Skin epidermis (tissue), 12 donors: ENCODE data around the gene DUOXA1.

Experiments
- H3K27ac ChIP-seq, 21 experiments: fragments of 200-600 bp; sonication (generic) in 11 of 21; one replicate each; pipeline ENCODE4 v1.5.0; 2020; ENCODE audit warnings: mild to moderate bottlenecking in 3 of 21, inconsistent platforms in 2 of 21, moderate library complexity in 2 of 21
- H3K4me3 ChIP-seq, 7 experiments: fragments of 200-600 bp; sonication (generic) in 2 of 7; one replicate each; pipeline ENCODE4 v1.5.0; 2020; ENCODE audit warnings: inconsistent platforms in 2 of 7, mild to moderate bottlenecking in 2 of 7, moderate library complexity in 1 of 7

Gene DUOXA1

DNA sequence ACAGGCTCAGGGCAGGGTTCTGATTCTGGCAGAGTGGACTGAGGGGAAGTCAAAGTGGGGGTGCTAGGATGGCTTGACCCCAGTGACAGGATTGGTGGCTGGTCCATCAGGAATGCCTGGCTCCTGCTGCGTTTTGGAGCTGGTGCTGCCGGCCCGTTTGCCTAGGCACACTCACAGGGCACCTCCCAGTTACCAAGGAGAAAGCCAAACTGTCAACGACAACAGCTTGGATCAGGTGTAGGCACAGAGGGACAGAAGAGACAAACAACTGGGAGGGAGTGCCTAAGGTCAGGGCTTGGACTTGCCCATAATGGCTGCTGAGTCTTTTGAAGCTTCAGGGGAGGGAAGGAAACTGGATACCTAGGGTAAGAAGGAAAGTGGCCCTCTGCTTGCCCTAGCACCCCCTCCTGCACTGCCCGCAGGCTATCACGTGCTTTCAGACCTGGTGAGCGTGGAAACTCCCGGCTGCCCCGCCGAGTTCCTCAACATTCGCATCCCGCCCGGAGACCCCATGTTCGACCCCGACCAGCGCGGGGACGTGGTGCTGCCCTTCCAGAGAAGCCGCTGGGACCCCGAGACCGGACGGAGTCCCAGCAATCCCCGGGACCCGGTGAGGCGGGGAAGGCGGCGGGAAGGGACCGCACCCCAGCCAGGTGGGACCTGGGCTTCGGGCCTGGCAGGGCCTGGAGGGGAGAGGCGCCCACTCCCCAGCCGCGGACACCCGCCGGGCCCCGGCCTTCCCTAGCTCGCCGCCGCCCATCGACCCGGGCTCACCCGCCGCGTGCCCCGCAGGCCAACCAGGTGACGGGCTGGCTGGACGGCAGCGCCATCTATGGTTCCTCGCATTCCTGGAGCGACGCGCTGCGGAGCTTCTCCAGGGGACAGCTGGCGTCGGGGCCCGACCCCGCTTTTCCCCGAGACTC, 5.3 kb upstream of the DUOXA1 start:
- H3K4me3 ChIP-seq: no peak overlapping the region
- peak overlapping the region in 1 of 21 experiments; percentile 35 for H3K27ac ChIP-seq

DNA sequence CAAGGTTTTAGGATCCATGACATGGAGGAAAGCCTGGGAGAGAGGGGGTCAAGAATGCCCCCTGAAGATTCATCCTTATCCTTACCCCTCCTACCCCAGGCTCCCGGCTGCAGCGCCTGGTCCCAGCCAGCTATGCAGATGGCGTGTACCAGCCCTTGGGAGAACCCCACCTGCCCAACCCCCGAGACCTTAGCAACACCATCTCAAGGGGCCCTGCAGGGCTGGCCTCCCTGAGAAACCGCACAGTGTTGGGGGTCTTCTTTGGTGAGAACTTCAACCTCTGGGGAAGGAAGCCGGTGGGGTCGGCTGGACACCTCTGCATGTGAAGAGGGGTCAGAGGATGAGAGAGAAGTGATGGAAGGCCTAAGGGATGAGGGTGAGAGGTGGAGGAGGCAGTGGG, 4.4 kb upstream of the DUOXA1 start:
- H3K4me3 ChIP-seq: no peak overlapping the region
- H3K27ac ChIP-seq: peak overlapping the region in 1 of 21 experiments; percentile 17

DNA sequence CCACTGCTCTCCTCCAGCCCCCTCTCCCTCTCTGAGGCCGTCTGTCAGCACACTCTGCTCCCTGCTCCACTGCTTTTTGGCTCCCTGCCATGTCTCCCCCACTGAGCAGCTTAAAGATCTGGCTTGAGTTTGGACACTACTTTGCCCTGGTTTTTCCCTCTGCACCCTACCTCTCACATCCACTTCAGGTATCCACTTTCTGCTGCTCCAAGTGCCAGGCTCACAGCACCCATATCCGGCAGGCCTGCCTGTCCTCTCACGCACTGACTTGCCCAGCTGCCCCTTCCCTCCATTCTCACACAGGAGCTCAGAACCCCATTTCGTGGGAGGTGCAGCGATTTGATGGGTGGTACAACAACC, 3.9 kb upstream of the DUOXA1 start:
- Histone ChIP-seq H3K4me3 (no peak overlapping the region), H3K27ac (peak overlapping the region in 1 of 21 experiments; percentile 1)

DNA sequence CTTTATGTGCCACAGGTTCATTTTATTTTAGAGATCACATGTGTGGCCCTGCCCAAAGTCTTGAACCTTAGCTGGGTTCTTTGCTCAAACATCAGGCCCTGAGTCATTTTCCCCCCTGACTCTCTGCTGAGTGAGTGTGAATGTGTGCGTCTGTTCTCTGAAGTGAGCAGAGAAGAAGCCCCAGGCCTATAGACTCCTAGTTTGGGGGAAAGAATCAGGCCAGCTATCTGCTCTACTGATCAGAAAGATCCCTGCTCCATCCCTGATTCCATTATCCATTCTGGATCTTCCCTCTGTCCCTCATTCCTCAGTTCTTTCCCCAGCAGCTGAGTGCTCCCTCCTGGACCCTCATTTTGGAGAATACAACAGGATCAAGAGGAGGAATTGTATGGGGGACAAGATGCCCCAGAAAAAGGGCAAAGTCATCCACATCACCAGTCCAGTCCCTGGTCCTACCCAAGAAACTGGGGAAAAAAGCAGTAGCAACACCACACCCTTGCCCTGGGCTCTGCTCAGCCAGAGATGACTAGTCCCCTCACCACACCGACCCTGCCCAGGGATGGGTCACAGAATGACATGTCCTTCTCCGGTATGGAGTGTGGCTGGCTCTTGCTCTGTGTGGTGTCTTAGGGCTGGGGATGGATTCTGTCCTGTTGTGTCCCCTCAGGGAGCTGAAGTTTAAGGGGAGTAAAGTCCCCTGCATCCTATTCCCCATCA, 3.3 kb upstream of the DUOXA1 start:
- no peak overlapping the region for H3K4me3 ChIP-seq
- peak overlapping the region in 1 of 21 experiments; percentile 1 for H3K27ac ChIP-seq

DNA sequence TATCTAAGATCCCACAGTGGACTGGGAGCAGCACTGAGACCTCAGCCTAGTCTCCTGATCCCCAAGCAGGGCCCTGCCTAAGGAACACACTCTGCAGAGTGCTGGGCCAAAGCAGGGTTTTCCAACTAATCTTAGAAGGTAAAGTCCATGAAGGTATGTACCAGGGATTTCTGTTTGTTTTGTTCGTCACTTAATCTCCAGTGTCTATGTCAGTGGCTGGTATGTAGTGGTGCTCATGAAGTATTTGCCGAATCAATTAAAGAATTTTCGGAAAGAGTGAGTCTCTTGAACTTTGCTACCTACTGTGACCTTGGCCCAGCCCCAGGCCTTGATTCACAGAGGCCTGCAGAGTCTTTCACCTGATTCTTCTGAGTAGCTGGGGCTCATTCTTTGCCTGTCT, 1.8 kb upstream of the DUOXA1 start:
- no peak overlapping the region for H3K4me3 ChIP-seq
- no peak overlapping the region for H3K27ac ChIP-seq

DNA sequence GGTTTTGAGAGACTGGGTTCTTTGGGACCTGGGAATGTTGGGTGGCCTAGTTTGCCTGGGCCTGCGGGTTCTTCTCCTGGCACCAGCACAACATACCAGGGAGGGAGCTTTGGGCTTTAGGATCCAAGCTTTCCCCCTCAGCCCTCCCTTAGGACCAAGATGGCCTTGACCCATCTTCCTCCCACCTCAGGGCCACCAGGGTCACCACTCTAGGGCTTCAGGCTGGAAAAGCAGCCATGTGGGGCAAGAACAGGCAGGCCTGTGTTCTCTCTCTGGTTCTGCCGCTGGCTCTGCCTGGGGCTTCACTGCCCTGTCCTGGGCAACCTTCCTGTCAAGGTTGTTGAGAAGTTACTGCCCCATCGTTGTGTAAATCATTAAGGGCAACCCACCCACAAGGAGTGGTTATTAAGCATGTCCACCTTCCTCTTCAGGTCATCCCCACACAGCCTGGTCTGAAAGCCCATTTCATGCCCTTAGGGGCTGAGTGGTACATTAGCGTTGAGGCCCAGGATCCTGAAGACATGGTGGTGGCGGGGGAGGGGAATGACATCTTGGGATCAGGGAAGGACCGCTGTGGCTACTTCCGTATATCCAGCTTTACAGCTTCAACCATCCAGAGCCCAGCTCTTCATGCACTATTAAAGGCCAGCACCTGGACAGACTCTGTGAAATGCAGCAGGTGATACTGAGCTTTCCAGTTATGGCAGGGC, 767 bp upstream of the DUOXA1 start:
- Histone ChIP-seq H3K4me3 (peak overlapping the region; percentile 34 to 57 (median 46)), H3K27ac (peak overlapping the region in 19 of 21 experiments; percentile 52 to 86 (median 79))

DNA sequence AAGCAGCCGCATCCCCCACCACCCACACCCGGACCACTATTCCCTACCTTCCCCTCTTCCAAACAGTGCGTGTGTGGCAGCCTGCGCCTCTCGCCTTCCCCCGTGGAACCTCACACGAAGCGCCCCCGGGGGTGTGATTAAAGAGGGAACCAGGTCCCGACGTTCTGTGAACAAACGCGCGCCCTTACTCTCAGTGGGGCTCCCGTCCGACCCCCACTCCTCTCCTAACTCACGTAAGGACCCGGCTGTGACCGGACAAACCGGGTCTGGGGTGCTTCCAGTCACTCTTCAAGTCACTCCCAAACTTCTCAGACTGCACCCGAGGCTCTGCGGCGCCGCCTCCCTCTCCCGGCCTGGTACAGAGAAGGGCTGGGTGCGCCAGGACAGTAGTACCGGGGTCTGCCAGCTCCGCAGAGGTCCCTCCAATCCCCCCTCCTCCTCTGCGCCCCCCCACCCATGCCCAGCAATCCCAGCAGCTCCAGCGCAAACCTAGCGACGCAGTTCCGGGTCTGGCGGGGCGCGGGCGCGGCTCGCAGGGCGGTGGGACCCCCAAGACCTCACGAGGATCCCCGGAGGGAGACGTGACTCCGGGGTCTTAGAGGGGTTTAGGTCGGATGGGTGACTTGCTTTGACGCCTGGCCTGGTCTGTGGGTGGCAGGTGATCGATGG, 574 bp downstream of the DUOXA1 start:
- Histone ChIP-seq H3K27ac (peak overlapping the region in 20 of 21 experiments; percentile 52 to 86 (median 78)), H3K4me3 (peak overlapping the region; percentile 34 to 57 (median 46))

DNA sequence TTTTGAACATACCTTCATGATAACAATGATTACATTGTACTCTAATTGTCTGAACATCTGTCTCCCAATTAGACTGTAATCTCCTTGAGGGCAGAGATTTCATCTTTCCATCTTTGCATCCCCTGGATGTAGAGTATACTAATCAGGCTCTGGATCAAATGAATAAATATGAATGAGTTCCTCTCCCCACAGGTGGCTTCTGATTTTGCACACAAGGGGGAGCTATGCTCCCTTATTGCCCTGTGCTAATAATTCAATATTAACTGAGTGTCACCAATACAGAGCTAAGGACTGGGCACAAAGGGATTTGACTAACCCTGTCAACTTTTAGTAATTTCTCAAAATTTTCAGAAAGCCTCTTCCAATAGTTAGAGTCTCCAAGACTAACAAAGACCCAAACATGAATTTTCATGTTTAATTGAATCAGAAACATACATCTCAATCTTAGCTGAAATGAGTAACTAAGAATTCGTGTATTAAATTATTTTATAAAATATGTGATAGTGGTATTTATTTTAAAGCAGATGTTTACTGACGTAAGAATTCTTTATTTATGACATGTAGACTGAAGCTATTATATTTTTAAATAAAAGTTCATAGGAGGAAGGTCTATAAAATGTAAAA, 3.0 kb downstream of the DUOXA1 start:
- Histone ChIP-seq H3K4me3 (no peak overlapping the region), H3K27ac (no peak overlapping the region)

DNA sequence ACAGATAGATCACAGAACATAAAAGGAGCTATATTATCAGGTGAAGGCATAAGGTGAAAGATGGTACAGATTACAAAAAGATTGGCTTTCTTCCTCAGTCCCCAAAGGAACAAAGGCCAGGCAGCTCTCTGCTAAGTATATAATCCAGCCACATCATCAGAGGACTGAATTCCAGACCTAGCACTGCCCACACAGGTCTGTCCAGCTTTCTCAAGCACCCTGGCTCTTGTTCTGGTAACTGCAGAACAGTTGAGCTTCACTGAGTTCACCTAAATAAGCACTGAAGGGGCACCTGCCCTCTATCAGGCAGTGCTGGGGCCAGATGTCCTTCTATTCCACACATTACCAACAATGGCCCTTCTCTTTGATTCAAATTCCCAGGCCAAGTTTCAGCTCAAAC, 6.3 kb downstream of the DUOXA1 start:
- Histone ChIP-seq H3K27ac (no peak overlapping the region), H3K4me3 (no peak overlapping the region)

DNA sequence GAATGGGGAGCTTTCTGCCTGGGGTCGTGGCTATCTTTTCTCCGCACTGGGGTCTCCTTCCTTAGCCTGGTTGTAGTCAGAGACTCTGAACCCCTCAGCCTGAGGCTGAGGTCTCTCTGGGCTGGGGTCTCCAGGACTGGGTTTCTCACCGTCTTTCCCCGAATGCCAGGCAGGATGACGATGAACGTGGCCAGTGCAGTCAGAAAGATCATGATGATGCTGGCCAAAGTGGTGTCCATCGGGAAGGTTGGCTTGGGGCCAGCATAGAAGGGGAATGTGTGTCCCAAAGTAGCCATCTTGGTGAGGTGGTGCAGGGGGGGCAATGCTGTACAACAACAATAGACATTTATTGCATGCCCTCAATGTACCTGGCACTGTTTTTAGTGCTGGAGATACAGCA, 7.0 kb downstream of the DUOXA1 start:
- Histone ChIP-seq H3K4me3 (no peak overlapping the region), H3K27ac (no peak overlapping the region)

DNA sequence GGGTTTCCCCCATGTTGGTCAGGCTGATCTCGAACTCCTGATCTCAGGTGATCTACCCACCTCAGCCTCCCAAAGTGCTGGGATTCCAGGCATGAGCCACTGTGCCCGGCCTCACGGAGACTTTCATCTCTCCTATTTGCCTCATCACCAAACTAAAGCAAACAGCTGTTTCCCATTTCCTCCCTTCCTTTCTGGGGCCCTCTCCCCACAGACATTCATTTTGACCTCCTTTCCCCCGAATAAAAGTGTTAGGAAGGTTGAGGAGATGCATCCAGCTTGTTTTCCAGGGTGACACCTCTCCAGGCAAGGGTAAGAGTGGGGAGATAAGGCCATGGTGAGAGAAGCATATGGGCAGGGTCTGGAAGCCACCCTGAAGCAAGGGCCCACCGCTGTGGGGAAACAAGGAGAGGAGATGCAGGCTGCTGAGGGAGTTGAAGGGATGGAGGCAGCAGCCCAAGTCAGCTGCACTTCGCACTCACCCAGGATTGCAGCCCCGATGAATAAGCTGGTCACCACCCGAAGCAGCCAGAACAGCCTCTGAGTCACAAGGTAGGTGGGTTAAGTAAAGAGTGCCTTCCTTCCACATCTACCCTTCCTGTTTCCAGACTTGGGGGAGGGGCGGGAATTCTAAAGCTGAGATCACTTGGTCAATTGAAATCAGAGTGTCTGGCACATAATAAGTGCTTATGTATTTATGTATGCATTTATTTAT, 7.8 kb downstream of the DUOXA1 start:
- H3K4me3 ChIP-seq: no peak overlapping the region

DNA sequence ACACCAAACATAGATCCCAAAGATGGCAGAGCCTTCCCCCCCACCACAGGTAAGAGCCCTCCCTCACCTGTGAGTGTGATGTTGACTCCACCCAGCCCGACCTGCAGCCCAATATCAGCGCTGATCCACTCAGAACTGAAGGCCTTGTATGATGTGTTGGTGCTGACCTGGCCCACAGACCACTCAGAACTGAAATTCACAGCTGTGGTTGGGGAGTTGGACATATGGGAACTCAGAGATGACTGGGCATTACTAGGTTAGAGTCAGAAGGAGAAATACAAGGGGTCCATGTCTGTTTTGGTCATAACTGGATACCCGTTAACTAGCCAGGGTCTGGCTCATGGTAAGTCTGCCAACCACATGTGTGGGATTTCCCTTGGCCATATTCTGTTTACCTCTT, 8.7 kb downstream of the DUOXA1 start:
- no peak overlapping the region for H3K4me3 ChIP-seq
- no peak overlapping the region for H3K27ac ChIP-seq

More for the DNA sequence above, 7.8 kb downstream of the DUOXA1 start:
- H3K27ac ChIP-seq: no peak overlapping the region

DNA sequence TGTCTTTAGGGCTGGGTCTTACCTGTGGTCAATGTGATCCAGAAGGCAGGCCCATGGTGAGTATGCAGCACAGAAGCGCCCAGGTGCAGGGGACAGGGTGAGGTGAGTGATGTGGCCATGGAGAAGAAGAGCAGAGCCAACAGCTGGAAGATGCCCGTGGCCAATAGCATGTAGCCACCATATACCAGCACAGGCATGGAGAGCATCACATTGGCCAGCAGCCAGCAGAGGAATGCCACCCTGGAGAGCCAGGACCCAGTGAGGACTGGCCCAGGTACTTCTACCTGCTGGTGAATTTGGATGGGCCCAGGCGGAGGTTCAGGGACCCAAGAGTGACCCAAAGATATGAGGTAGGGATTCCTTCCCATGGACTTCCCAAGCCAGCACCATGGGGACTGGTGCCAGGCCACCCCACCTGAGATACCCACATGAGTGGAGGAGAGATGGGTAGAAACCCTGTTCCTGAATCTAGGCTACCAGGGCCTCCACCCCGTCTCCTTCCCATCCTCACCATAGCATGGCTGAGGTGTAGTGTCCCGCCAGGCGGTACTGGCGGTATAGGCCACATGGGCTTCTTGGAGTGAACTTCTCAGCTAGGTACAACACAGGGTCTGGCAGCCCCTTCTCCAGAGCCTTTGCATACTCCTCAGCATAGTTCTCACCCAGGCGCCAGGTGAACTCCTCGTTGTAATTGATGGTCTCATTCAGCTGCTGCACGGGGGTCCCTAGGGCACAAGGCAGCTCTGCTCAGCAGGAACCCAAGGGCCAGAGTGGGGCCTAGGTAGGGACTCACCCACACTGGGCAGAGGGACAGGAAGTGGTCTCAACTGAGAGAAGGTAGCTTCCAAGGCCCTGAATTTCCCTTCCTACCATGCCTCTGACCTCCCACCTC, 9.4 kb downstream of the DUOXA1 start:
- no peak overlapping the region for H3K27ac ChIP-seq
- no peak overlapping the region for H3K4me3 ChIP-seq

DNA sequence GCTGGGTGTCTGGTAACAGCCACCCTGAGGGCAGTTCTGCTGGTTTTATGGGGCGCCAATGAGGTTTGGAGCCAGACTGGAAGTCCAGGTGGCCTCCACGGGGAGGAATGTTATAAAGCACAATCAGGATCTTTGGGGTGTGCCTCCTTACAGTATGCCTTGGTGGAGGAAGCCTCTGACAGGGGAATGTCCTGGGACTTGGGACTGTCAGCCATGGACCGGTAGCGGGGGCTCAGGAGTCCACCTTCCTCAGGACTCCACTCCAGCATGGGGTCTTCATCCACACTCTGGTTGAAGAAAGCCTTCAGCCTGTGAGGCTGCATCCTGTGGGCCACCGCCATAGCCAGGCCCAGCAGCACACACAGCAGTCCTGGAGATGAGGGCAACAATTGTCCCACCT, 10.7 kb downstream of the DUOXA1 start:
- no peak overlapping the region for H3K4me3 ChIP-seq
- H3K27ac ChIP-seq: no peak overlapping the region

DNA sequence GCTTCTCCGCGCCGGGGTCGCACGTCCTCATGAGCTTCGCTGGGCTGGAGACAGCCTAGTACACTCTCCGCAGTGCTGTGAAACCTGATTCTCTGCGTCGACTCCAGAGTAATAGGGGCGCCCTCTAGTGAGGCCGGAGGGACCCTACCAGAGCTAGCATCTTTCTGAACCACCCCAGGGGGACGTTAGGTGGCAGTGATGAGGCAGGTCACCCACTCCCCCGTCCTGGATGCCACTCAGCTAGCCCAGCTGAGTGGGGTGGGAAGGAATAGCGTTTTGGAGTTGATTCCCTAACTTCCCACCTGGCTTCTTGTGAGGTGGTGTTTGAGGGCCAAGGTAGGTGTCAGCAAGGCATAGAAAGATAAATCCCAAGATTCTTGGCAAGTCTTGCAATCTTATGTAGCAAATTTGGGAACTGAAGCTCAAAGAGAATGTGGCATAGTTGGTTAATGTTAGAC, 11.5 kb downstream of the DUOXA1 start:
- Histone ChIP-seq H3K4me3 (peak overlapping the region in 1 of 7 experiments; percentile 24), H3K27ac (no peak overlapping the region)

DNA sequence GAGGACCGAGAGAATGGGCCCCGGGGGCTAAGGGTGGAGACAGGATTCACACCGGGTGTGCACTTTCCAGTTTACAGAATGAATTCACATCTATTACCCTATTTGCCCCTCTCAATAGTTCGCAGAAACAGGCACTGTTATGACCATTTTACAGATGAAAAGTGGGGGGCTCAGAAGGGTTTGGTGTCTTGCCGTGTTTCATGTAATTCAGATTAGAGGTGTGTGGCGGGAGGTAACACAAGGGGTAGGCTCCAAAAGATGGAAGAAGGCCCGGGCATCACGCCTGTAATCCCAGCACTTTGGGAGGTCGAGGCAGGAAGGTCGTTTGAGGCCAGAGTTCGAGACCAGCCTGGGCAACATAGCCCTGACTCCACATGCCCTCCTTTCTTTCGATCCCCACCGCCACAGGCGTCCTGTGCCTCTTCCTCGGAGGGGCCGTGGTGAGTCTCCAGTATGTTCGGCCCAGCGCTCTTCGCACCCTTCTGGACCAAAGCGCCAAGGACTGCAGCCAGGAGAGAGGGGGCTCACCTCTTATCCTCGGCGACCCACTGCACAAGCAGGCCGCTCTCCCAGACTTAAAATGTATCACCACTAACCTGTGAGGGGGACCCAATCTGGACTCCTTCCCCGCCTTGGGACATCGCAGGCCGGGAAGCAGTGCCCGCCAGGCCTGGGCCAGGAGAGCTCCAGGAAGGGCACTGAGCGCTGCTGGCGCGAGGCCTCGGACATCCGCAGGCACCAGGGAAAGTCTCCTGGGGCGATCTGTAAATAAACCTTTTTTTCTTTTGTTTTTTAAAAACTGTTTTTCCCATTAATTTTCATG, 12.2 kb downstream of the DUOXA1 start:
- Histone ChIP-seq H3K27ac (no peak overlapping the region), H3K4me3 (peak overlapping the region in 1 of 7 experiments; percentile 24)
